Mesothelial cell of epicardium (in vitro differentiated cells): Measurements from ENCODE around the gene LATS2. TPM values are rescaled to one million over a fixed set of nuclear protein-coding genes. Genes with fewer than 3 reads are reported as not detected.
A peak's percentile ranks its signal among the peaks of the same experiment; 100 is the strongest.

Source experiments
- DNase-seq, 2 experiments: peaks; one replicate each; pipeline ENCODE4 v3.0.0; 2021; ENCODE audit warnings: low spot score in 2 of 2; ENCODE audit not compliant: unreplicated experiment in 2 of 2
- H3K27ac Mint-ChIP-seq: 2 replicates; pipeline ENCODE4 v1.8.0; 2021; ENCODE audit warnings: mixed read lengths
- H3K27me3 Mint-ChIP-seq: 2 replicates; pipeline ENCODE4 v1.8.0; 2021; ENCODE audit warnings: low read depth, mixed read lengths
- H3K36me3 Mint-ChIP-seq: 2 replicates; pipeline ENCODE4 v1.8.0; 2021; ENCODE audit warnings: mixed read lengths
- H3K4me1 Mint-ChIP-seq: 2 replicates; pipeline ENCODE4 v1.8.0; 2021; ENCODE audit warnings: mixed read lengths
- H3K4me3 Mint-ChIP-seq: 2 replicates; pipeline ENCODE4 v1.8.0; 2021; ENCODE audit warnings: mild to moderate bottlenecking, moderate library complexity, mixed read lengths
- H3K9me3 Mint-ChIP-seq: 2 replicates; pipeline ENCODE4 v1.8.0; 2021; ENCODE audit warnings: mixed read lengths
- CTCF ChIP-seq: fragments of 200-600 bp; sonication (generic); IDR thresholded peaks from one replicate; pipeline ENCODE4 v1.5.0; 2021; ENCODE audit warnings: antibody characterized with exemption; ENCODE audit not compliant: unreplicated experiment
- total RNA-seq: library from RNA; stranded (reverse); gene quantifications from 3 replicates; pipeline ENCODE4 v1.2.1, GENCODE V29; 2021

The LATS2 gene
- 28.8 to 31.6 TPM (median 30.2 TPM) in 3 replicates for total RNA-seq

DNA sequence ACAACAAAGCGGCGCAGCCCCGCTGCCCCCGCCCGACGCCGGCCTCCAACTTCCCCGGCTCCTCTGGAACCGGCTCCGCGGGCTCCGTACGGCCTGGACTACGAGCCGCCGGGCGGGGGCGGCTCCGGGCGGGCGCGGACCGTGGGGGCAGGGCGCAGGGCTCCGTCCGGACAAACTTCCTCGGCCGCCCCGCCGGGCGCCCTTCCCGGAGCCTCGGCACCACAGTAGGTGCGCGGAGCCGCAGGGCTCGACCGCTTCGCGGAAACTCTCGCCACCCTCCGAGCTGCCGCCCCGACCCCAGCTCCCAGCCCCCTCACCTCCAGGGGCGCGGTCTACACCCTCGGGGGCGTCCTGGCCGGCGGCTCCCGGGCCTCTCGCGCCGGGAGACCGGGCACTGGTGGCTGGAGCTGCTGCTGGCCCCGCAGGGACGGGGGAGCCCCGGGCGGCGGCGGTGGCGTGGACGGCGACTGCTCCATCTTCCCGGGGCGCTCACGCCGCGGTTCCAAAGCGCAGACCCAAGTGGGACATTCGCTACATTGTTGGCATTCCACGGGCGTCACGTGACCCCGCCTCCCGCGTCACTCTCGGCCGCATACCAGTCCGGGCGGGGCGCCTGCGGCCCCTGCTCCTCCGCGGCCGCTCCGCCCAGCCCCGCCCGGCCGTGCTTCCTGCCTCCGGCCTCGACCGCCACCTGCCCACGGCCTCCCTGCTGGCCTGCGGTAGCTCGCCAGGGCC lies at the start of gene LATS2:
TSS of gene LATS2 (minus strand) at position 558 of the 735 bp plus-strand sequence. CDS start 15,560 bp downstream, outside the sequence.
- peaks cover 32% of the 10 kb centered on the region for H3K4me1 Mint-ChIP-seq
- DNase-seq: peak; percentile 94 to 97
- H3K27me3 Mint-ChIP-seq: no peaks in the 10 kb centered on the region
- H3K36me3 Mint-ChIP-seq: no peaks in the 10 kb centered on the region
- H3K4me3 Mint-ChIP-seq: peak within 1 kb of the TSS; percentile 66
- H3K27ac Mint-ChIP-seq: peak within 1 kb of the TSS; percentile 93
- H3K9me3 Mint-ChIP-seq: no peaks in the 10 kb centered on the region
- no peak for TF ChIP-seq CTCF

- H3K4me1 Mint-ChIP-seq: no peaks in the 10 kb centered on the region
- H3K9me3 Mint-ChIP-seq: no peaks in the 10 kb centered on the region
- DNase-seq: no peak
- H3K27me3 Mint-ChIP-seq: no peaks in the 10 kb centered on the region
- no peak overlapping the region for H3K27ac Mint-ChIP-seq
- no peak for TF ChIP-seq CTCF
- H3K36me3 Mint-ChIP-seq: no peaks in the 10 kb centered on the region
- no peak overlapping the region for H3K4me3 Mint-ChIP-seq
These were observed 47.8 kb upstream of the LATS2 start for GRCh38 chr13:21109168-21109567.

DNA sequence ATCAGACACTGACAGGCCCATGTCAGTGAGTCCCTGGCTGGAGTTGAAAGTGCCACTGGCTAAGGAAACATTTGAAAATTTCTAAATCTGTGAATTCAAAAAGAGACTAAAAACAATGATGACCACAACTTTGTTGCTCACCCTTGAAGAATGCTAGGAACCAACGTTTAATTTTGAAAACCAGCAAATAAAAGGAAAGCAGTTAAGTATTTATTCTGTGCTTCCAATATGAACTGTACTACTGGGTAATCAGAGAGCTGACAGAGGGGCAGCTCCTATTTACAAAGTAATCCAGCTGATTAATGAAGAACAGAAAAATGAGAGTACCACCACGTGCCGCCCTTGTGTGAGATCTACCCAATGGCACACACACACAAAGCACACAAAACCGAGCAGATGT lies 44.7 kb upstream of the LATS2 start:
- Mint-ChIP-seq H3K36me3 (no peaks in the 10 kb centered on the region), H3K4me3 (no peak overlapping the region), H3K27ac (no peak overlapping the region), H3K27me3 (no peaks in the 10 kb centered on the region), H3K9me3 (no peaks in the 10 kb centered on the region), H3K4me1 (no peaks in the 10 kb centered on the region)
- TF ChIP-seq CTCF: no peak
- DNase-seq: no peak

GRCh38 chr13:21104199-21105019 lies 43.0 kb upstream of the LATS2 start:
- H3K4me1 Mint-ChIP-seq: peaks cover 1% of the 10 kb centered on the region
- no peak for TF ChIP-seq CTCF
- no peaks in the 10 kb centered on the region for H3K27me3 Mint-ChIP-seq
- no peak for DNase-seq
- no peaks in the 10 kb centered on the region for H3K9me3 Mint-ChIP-seq
- H3K4me3 Mint-ChIP-seq: no peak overlapping the region
- no peak overlapping the region for H3K27ac Mint-ChIP-seq
- H3K36me3 Mint-ChIP-seq: no peaks in the 10 kb centered on the region

- H3K9me3 Mint-ChIP-seq: no peaks in the 10 kb centered on the region
- H3K36me3 Mint-ChIP-seq: no peaks in the 10 kb centered on the region
- H3K4me1 Mint-ChIP-seq: peaks cover 1% of the 10 kb centered on the region
- no peaks in the 10 kb centered on the region for H3K27me3 Mint-ChIP-seq
- H3K27ac Mint-ChIP-seq: no peak overlapping the region
- H3K4me3 Mint-ChIP-seq: no peak overlapping the region
- no peak for DNase-seq
- TF ChIP-seq CTCF: no peak
These were observed 40.6 kb upstream of the LATS2 start for GRCh38 chr13:21101865-21102576.
